ENCODE measurements around the gene COL16A1.

Gene COL16A1

DNA sequence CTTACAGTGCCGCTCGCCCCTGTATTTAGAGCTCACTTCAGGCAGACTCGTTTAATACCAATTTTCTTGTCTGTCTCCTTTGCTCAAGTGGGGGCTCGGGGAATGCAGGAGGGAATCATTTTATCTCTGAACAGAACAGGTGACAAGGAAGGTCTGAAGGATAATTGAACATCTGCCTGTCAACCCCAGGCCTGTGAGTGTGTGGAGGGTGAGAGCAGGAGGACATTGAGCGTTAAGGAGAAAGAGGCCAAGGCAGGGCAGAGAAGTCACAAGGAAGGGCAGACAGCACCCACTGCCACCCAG, 49.4 kb downstream of the COL16A1 start:
- no peak overlapping the region for H3K4me3 ChIP-seq (ENCODE audit: control insufficient read depth, low read depth, low read length)
- TF ChIP-seq CTCF (IDR thresholded peaks at IDR 0.05; ENCODE audit: control insufficient read depth, insufficient read depth, low read depth, low read length, missing control alignments) = no peak
- no peak for DNase-seq (ENCODE audit: low read depth)

- H3K4me3 ChIP-seq (ENCODE audit: control insufficient read depth, low read depth, low read length) = no peak overlapping the region
- TF ChIP-seq CTCF (IDR thresholded peaks at IDR 0.05; ENCODE audit: control insufficient read depth, insufficient read depth, low read depth, low read length, missing control alignments) = no peak
- DNase-seq (ENCODE audit: low read depth) = no peak
Measured at GRCh38 chr1:31653717-31654473, 49.9 kb downstream of the COL16A1 start.

GRCh38 chr1:31652891-31653499, 50.8 kb downstream of the COL16A1 start:
- no peak for DNase-seq (ENCODE audit: low read depth)
- no peak overlapping the region for H3K4me3 ChIP-seq (ENCODE audit: control insufficient read depth, low read depth, low read length)
- no peak for TF ChIP-seq CTCF (IDR thresholded peaks at IDR 0.05; ENCODE audit: control insufficient read depth, insufficient read depth, low read depth, low read length, missing control alignments)

GRCh38 chr1:31651766-31652165, 52.1 kb downstream of the COL16A1 start:
- no peak for TF ChIP-seq CTCF (IDR thresholded peaks at IDR 0.05; ENCODE audit: control insufficient read depth, insufficient read depth, low read depth, low read length, missing control alignments)
- H3K4me3 ChIP-seq (ENCODE audit: control insufficient read depth, low read depth, low read length) = no peak overlapping the region
- no peak for DNase-seq (ENCODE audit: low read depth)

- TF ChIP-seq CTCF (IDR thresholded peaks at IDR 0.05; ENCODE audit: control insufficient read depth, insufficient read depth, low read depth, low read length, missing control alignments) = no peak
- no peak for DNase-seq (ENCODE audit: low read depth)
- H3K4me3 ChIP-seq (ENCODE audit: control insufficient read depth, low read depth, low read length) = no peak overlapping the region
Measured at GRCh38 chr1:31651089-31651420, 52.8 kb downstream of the COL16A1 start.

DNA sequence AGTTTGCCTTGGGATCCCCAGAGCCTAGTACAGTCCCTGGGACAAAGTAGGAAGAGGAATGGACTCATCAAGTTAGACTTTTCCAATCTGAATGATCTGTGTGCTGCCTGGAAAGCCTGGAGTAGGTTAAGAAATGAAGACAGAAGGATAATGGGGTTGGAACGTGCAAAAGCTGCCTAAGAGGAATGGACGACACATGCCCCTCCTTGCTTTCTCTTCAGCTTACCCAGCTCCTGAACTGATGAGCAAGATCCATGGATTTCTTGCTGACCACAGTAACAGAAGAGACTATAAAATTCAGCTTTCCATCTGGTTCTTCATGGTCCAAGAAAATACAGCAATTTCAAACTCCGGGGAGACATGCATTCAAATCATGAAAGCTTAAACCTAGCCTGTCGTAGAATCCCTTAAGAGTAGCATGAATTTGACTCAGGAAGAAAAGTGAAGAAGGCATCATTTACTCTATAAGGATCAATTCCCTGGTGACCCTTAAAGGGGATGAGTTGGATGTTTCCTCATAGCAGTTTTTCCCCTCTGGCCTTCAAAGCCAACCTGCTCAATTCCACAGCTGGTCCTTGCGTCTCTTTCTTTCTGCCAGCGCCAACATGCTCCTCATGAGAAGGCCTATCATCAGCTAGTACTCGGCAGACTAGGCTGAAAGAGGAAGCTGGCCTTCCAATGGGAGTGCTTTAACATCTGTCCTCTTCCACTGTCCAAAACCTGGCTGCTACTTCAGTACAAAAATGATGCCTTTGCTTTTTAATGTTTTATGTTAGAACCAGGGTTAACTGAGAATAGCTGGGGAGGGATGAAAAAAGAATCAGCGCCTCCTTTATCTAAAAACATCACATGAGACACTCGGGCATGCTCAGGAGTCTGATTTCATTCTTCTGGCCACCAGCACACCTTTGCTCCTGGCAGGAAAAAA, 53.4 kb downstream of the COL16A1 start:
- no peak for DNase-seq (ENCODE audit: low read depth)
- H3K4me3 ChIP-seq (ENCODE audit: control insufficient read depth, low read depth, low read length) = no peak overlapping the region
- TF ChIP-seq CTCF (IDR thresholded peaks at IDR 0.05; ENCODE audit: control insufficient read depth, insufficient read depth, low read depth, low read length, missing control alignments) = no peak

Measured in AG09309 (cell line).